ENCODE measurements around the gene PRKAB2. TPM values are rescaled to one million over a fixed set of nuclear protein-coding genes. Genes with fewer than 3 reads are reported as not detected.
"Not testable (repeated sequence)": the region's sequence is repeated elsewhere in the genome, so short reads cannot be mapped to it uniquely, and the experiment has no call there.

Gene PRKAB2
- total RNA-seq, 2 donors from 2014 or later = 13.4 to 22.6 TPM

- H3K4me1 ChIP-seq = no peaks in the 10 kb centered on the region
- no peak overlapping the region for H3K4me3 ChIP-seq
- TF ChIP-seq, protein P1, sequence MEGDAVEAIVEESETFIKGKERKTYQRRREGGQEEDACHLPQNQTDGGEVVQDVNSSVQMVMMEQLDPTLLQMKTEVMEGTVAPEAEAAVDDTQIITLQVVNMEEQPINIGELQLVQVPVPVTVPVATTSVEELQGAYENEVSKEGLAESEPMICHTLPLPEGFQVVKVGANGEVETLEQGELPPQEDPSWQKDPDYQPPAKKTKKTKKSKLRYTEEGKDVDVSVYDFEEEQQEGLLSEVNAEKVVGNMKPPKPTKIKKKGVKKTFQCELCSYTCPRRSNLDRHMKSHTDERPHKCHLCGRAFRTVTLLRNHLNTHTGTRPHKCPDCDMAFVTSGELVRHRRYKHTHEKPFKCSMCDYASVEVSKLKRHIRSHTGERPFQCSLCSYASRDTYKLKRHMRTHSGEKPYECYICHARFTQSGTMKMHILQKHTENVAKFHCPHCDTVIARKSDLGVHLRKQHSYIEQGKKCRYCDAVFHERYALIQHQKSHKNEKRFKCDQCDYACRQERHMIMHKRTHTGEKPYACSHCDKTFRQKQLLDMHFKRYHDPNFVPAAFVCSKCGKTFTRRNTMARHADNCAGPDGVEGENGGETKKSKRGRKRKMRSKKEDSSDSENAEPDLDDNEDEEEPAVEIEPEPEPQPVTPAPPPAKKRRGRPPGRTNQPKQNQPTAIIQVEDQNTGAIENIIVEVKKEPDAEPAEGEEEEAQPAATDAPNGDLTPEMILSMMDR (IDR thresholded peaks at IDR 0.05) = no peak
- H3K36me3 ChIP-seq = no peaks in the 10 kb centered on the region
- H3K27ac ChIP-seq = no peak overlapping the region
- no peak for DNase-seq (ENCODE audit: low spot score)
- no peaks in the 10 kb centered on the region for H3K27me3 ChIP-seq
- no peaks in the 10 kb centered on the region for H3K9me3 ChIP-seq
These were observed 29.4 kb downstream of the PRKAB2 start for GRCh38 chr1:147142886-147143285.

- not testable (repeated sequence) for DNase-seq (ENCODE audit: low spot score); H3K9me3 ChIP-seq; H3K27ac ChIP-seq; H3K4me3 ChIP-seq; H3K27me3 ChIP-seq; H3K36me3 ChIP-seq; H3K4me1 ChIP-seq
These were observed 41.5 kb downstream of the PRKAB2 start for GRCh38 chr1:147130721-147131120.

- no peak overlapping the region for H3K4me3 ChIP-seq
- no peaks in the 10 kb centered on the region for H3K4me1 ChIP-seq
- DNase-seq (ENCODE audit: low spot score) = no peak
- TF ChIP-seq, protein P1 (IDR thresholded peaks at IDR 0.05) = no peak
- H3K27ac ChIP-seq = no peak overlapping the region
- no peaks in the 10 kb centered on the region for H3K27me3 ChIP-seq
- no peaks in the 10 kb centered on the region for H3K36me3 ChIP-seq
- H3K9me3 ChIP-seq = no peaks in the 10 kb centered on the region
These were observed 43.0 kb downstream of the PRKAB2 start for GRCh38 chr1:147129116-147129873.

DNA sequence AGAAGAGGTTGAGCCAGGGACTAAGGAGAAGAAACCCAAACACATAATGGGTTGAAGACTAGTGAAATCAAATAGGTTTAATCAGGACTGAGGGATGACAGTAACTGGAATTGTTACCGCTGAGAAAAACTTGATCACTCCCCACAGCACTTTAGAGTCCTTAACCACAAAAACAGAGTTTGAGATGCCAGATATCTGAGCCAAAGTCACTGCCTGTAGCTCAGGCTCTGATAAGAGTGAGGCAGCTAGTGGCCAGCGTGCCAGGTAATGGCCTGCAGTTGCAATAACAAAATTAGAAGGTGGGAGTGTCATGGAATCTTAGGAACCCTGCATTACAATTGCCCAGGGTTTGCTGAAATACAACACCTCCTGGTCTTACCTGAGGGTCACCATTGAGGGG is 48.0 kb downstream of the PRKAB2 start:
- no peak for DNase-seq (ENCODE audit: low spot score)
- Histone ChIP-seq H3K27ac (no peak overlapping the region), H3K9me3 (no peaks in the 10 kb centered on the region), H3K4me3 (no peak overlapping the region), H3K36me3 (no peaks in the 10 kb centered on the region), H3K4me1 (no peaks in the 10 kb centered on the region), H3K27me3 (no peaks in the 10 kb centered on the region)
- TF ChIP-seq, protein P1 (IDR thresholded peaks at IDR 0.05) = no peak

DNA sequence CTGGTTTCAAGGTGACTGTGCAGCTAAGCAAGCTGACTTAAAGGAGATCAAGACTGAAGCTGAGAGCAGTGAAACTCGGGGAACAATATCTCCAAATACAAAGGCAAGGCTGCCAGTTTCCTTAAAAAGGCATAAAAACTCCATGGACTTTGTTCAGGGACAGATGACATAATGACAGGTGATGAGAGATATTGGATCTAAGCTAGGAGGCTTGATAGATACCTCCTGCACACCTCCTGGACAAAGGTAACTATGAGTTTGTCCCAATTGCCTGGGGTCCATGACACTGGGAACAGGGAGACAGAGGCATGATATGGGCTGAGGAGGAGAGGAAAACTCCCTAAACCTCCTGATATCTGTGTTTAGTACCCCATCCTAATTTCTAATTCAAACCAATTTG is 55.2 kb downstream of the PRKAB2 start:
- H3K9me3 ChIP-seq = no peaks in the 10 kb centered on the region
- H3K27me3 ChIP-seq = no peaks in the 10 kb centered on the region
- DNase-seq (ENCODE audit: low spot score) = no peak
- H3K27ac ChIP-seq = no peak overlapping the region
- H3K4me1 ChIP-seq = no peaks in the 10 kb centered on the region
- no peaks in the 10 kb centered on the region for H3K36me3 ChIP-seq
- H3K4me3 ChIP-seq = no peak overlapping the region
- TF ChIP-seq, protein P1 (IDR thresholded peaks at IDR 0.05) = no peak

- Histone ChIP-seq H3K4me1 (no peaks in the 10 kb centered on the region), H3K4me3 (no peak overlapping the region), H3K27ac (no peak overlapping the region), H3K9me3 (no peaks in the 10 kb centered on the region), H3K27me3 (no peaks in the 10 kb centered on the region), H3K36me3 (no peaks in the 10 kb centered on the region)
- TF ChIP-seq, protein P1 (IDR thresholded peaks at IDR 0.05) = no peak
- DNase-seq (ENCODE audit: low spot score) = no peak
These were observed 56.8 kb downstream of the PRKAB2 start for GRCh38 chr1:147115496-147115895.

DNA sequence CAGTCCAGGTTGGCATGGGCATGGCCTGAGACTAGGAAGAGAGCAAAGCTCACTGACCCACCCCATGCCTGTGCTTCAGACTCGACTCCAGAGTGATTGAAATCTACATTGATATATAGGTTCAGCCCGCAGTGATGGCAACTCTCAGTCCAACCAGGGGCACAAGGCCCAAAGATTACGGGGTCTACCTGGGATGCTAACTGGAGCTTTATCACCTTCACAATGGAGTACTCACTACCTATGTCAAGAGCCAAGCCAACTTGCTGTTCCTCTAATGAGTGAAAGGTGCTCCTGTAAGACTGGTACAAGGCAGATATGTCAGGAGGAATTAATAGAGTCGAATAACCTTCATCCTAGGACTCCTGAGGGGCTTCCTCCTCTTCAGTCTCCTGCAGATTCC is 57.2 kb downstream of the PRKAB2 start:
- DNase-seq (ENCODE audit: low spot score) = not testable (repeated sequence)

GRCh38 chr1:147114353-147114752 is 57.9 kb downstream of the PRKAB2 start:
- H3K4me3 ChIP-seq; H3K36me3 ChIP-seq; H3K9me3 ChIP-seq; H3K4me1 ChIP-seq; H3K27me3 ChIP-seq; DNase-seq (ENCODE audit: low spot score); H3K27ac ChIP-seq: not testable (repeated sequence)

More for the DNA sequence above, 57.2 kb downstream of the PRKAB2 start:
- H3K4me1 ChIP-seq, H3K27me3 ChIP-seq, H3K27ac ChIP-seq, H3K36me3 ChIP-seq, H3K4me3 ChIP-seq, H3K9me3 ChIP-seq: not testable (repeated sequence)

Data from right atrium auricular region (tissue), 2 donors.